Keratinocyte (primary cell): ENCODE data around the gene STK36.

Source experiments
- CTCF ChIP-seq, 3 experiments: IDR thresholded peaks in 1 of 3; conservative IDR thresholded peaks in 1 of 3; optimal IDR thresholded peaks in 1 of 3; 2 replicates in 2 of 3; 3 replicates in 1 of 3; pipeline versions ENCODE3 to v1.5.1; 2011; ENCODE audit warnings: low read length in 3 of 3, mild to moderate bottlenecking in 3 of 3, moderate library complexity in 2 of 3, control low read depth in 1 of 3, inconsistent platforms in 1 of 3; ENCODE audit not compliant: insufficient read depth in 2 of 3; ENCODE audit errors: extremely low read depth in 1 of 3
- EZH2 ChIP-seq: IDR thresholded peaks from one replicate; pipeline ENCODE4 v1.6.1; 2012; ENCODE audit warnings: inconsistent platforms, mild to moderate bottlenecking, low read length, moderate library complexity

DNA sequence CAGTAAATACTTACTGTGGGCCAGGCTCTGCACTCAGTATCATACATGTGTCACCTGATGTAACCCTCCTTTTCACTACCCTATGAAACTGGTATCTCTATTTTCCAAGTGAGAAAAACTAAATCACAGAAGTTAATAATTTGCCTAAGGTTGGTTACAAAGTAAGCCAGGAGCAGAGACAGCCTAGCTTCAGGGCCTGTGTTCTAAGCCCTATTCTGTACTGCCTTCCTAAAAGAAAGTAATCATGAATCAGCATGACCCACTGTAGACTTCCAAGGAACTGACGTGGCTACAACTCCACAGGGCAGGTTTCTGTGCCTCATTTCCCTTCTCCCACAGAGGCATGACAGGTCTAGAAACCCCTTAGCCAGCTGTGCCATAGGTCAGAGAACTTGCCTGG lies 26.8 kb upstream of the STK36 start:
- TF ChIP-seq CTCF (optimal IDR thresholded peaks at IDR 0.05 in 1 of 3, IDR thresholded peaks at IDR 0.05 in 1 of 3, conservative IDR thresholded peaks at IDR 0.05 in 1 of 3; ENCODE audit: extremely low read depth in 1 of 3, insufficient read depth in 2 of 3, low read length in 3 of 3) (no peak), EZH2 (no peak)
